NCI-H2196 (cell line): ENCODE measurements around the gene DIS3L2.
"Not testable (repeated sequence)": the region's sequence is repeated elsewhere in the genome, so short reads cannot be mapped to it uniquely, and the experiment has no call there.

Source experiments
- DNase-seq: peaks from one replicate; lab custom pipeline; 2025; ENCODE audit not compliant: unreplicated experiment; lab: John Stamatoyannopoulos, UW

DIS3L2 gene

GRCh38 chr2:232162187-232162586 is 200.7 kb downstream of the DIS3L2 start:
- no peak for DNase-seq

GRCh38 chr2:232170396-232170795 is 208.9 kb downstream of the DIS3L2 start:
- no peak for DNase-seq

- no peak for DNase-seq
Observed at GRCh38 chr2:232174662-232175061, 213.1 kb downstream of the DIS3L2 start.

- DNase-seq: not testable (repeated sequence)
Observed at GRCh38 chr2:232176587-232176986, 215.1 kb downstream of the DIS3L2 start.

GRCh38 chr2:232183279-232183678 is 221.8 kb downstream of the DIS3L2 start:
- no peak for DNase-seq

- DNase-seq: no peak
Observed at GRCh38 chr2:232184346-232184745, 222.8 kb downstream of the DIS3L2 start.

GRCh38 chr2:232190796-232191195 is 229.3 kb downstream of the DIS3L2 start:
- DNase-seq: no peak

GRCh38 chr2:232195487-232195886 is 234.0 kb downstream of the DIS3L2 start:
- DNase-seq: no peak

- DNase-seq: no peak
Observed at GRCh38 chr2:232196802-232197201, 235.3 kb downstream of the DIS3L2 start.

- no peak for DNase-seq
Observed at GRCh38 chr2:232200195-232200594, 238.7 kb downstream of the DIS3L2 start.

- no peak for DNase-seq
Observed at GRCh38 chr2:232203166-232203891, 241.8 kb downstream of the DIS3L2 start.

GRCh38 chr2:232203936-232204335 is 242.4 kb downstream of the DIS3L2 start:
- DNase-seq: no peak

- DNase-seq: no peak
Observed at GRCh38 chr2:232204457-232204931, 243.0 kb downstream of the DIS3L2 start.

GRCh38 chr2:232207174-232207573 is 245.7 kb downstream of the DIS3L2 start:
- no peak for DNase-seq

- no peak for DNase-seq
Observed at GRCh38 chr2:232210306-232210705, 248.8 kb downstream of the DIS3L2 start.

- no peak for DNase-seq
Observed at GRCh38 chr2:232211743-232212686, 250.5 kb downstream of the DIS3L2 start.

GRCh38 chr2:232213176-232213575 is 251.7 kb downstream of the DIS3L2 start:
- no peak for DNase-seq

- no peak for DNase-seq
Observed at GRCh38 chr2:232214053-232214452, 252.5 kb downstream of the DIS3L2 start.

- no peak for DNase-seq
Observed at GRCh38 chr2:232216028-232216427, 254.5 kb downstream of the DIS3L2 start.

- no peak for DNase-seq
Observed at GRCh38 chr2:232218778-232219495, 257.4 kb downstream of the DIS3L2 start.

- DNase-seq: no peak
Observed at GRCh38 chr2:232219496-232219870, 258.0 kb downstream of the DIS3L2 start.
